HCT116 (cell line): ENCODE results near the gene SEMA5A. TPM values are rescaled to one million over a fixed set of nuclear protein-coding genes. Genes with fewer than 3 reads are reported as not detected.

ENCODE experiments used
- ATAC-seq: fragments of 200-7000 bp; cut with Tn5 transposase; 2 replicates; pipeline ENCODE4 v1.9.1; 2020; ENCODE audit warnings: mild to moderate bottlenecking, moderate library complexity
- BruUV-seq: library from RNA; stranded (reverse); fragments of 400-500 nt; replicated peaks from 2 replicates; lab custom pipeline; 2021; lab: Mats Ljungman, UMichigan
- CTCF ChIA-PET: fragments of 300-600 bp; sonication (Branson Sonifier 250); formaldehyde crosslinking; loops from one replicate; lab custom pipeline; 2021; ENCODE audit warnings: antibody characterized with exemption; lab: Charles Lee
- POLR2A ChIA-PET: fragments of 300-600, 350-600 bp; sonication (Branson Sonifier 250); formaldehyde crosslinking; loops from one replicate; lab custom pipeline; 2021; ENCODE audit warnings: antibody characterized with exemption; lab: Charles Lee
- RAD21 ChIA-PET, 2 experiments: fragments of 300-600 bp; sonication (Branson Sonifier 250); formaldehyde crosslinking; loops; one replicate each; lab custom pipeline; 2023; ENCODE audit warnings: low total read pairs in 2 of 2; ENCODE audit not compliant: uncharacterized antibody in 2 of 2, unreplicated experiment in 2 of 2, low non-redundant PET in 1 of 2; lab: Charles Lee
- DNase-seq: peaks from one replicate; pipeline ENCODE4 v3.0.0-alpha.2; 2010; ENCODE audit warnings: low read depth, low spot score
- H2AFZ ChIP-seq: fragments of 200-600 bp; shearing (Covaris generic), sonication (generic); 2 replicates; pipeline ENCODE4 v1.6.1; 2017; ENCODE audit warnings: low read depth, mixed run types, mixed read lengths, antibody characterized with exemption, low read length; ENCODE audit not compliant: poor library complexity, severe bottlenecking
- H3K27ac ChIP-seq: 2 replicates; pipeline ENCODE4 v1.5.1; 2012; ENCODE audit warnings: low read depth, low read length
- H3K27me3 ChIP-seq: fragments of 200-600 bp; sonication (generic); 2 replicates; pipeline ENCODE4 v1.6.1; 2016; ENCODE audit warnings: mixed run types, low read length, mixed read lengths; ENCODE audit not compliant: insufficient read depth
- H3K36me3 ChIP-seq, 2 experiments: fragments of 200-500 bp in 1 of 2; fragments of 200-600 bp in 1 of 2; sonication (Bioruptor generic) in 1 of 2; sonication (generic) in 1 of 2; 2 replicates each; pipeline versions ENCODE4 v1.5.1 to v1.6.1; 2014 to 2016; ENCODE audit warnings: low read length in 2 of 2, inconsistent platforms in 1 of 2, mixed read lengths in 1 of 2, mixed run types in 1 of 2; ENCODE audit not compliant: insufficient read depth in 2 of 2, control insufficient read depth in 1 of 2
- H3K4me1 ChIP-seq, 2 experiments: fragments of 200-600 bp in 1 of 2; sonication (generic) in 1 of 2; 2 replicates each; pipeline versions ENCODE4 v1.5.1 to v1.6.1; 2012 to 2017; ENCODE audit warnings: low read length in 2 of 2, inconsistent platforms in 1 of 2, mild to moderate bottlenecking in 1 of 2, mixed read lengths in 1 of 2, mixed run types in 1 of 2, moderate library complexity in 1 of 2; ENCODE audit not compliant: insufficient read depth in 2 of 2, control insufficient read depth in 1 of 2
- H3K4me2 ChIP-seq: fragments of 200-600 bp; sonication (generic); 2 replicates; pipeline ENCODE4 v1.6.1; 2017; ENCODE audit warnings: mixed run types, low read length, mixed read lengths
- H3K4me3 ChIP-seq, 2 experiments: fragments of 200-600 bp in 1 of 2; sonication (generic) in 1 of 2; replicated peaks in 1 of 2; 2 replicates each; pipeline ENCODE4 v1.5.1; 2011 to 2016; ENCODE audit warnings: low read length in 2 of 2, control low read depth in 1 of 2, low read depth in 1 of 2, mild to moderate bottlenecking in 1 of 2, mixed read lengths in 1 of 2, mixed run types in 1 of 2
- H3K79me2 ChIP-seq: fragments of 200-600 bp; sonication (generic); 2 replicates; pipeline ENCODE4 v1.6.1; 2017; ENCODE audit warnings: mild to moderate bottlenecking, mixed run types, low read length, moderate library complexity, mixed read lengths; ENCODE audit not compliant: insufficient read depth
- H3K9ac ChIP-seq: fragments of 200-600 bp; sonication (generic); 2 replicates; pipeline ENCODE4 v1.6.1; 2016; ENCODE audit warnings: low read length, mixed read lengths
- H3K9me2 ChIP-seq: fragments of 200-600 bp; sonication (generic), shearing (Covaris generic); 2 replicates; pipeline ENCODE4 v1.6.1; 2017; ENCODE audit warnings: mixed run types, mild to moderate bottlenecking, moderate library complexity; ENCODE audit not compliant: insufficient read depth
- H3K9me3 ChIP-seq, 2 experiments: fragments of 200-500 bp in 1 of 2; fragments of 200-600 bp in 1 of 2; sonication (Bioruptor generic) in 1 of 2; sonication (generic) in 1 of 2; 2 replicates each; pipeline ENCODE4 v1.6.1; 2014 to 2017; ENCODE audit warnings: low read length in 2 of 2, mixed read lengths in 2 of 2, inconsistent platforms in 1 of 2, low read depth in 1 of 2, mild to moderate bottlenecking in 1 of 2, mixed run types in 1 of 2, moderate library complexity in 1 of 2; ENCODE audit not compliant: control insufficient read depth in 1 of 2, insufficient read depth in 1 of 2
- H4K20me1 ChIP-seq: fragments of 200-600 bp; sonication (generic), shearing (Covaris generic); 2 replicates; pipeline ENCODE4 v1.6.1; 2017; ENCODE audit warnings: mixed run types, mild to moderate bottlenecking, moderate library complexity; ENCODE audit not compliant: insufficient read depth
- CEBPB ChIP-seq: IDR thresholded peaks from 2 replicates; pipeline ENCODE4 v1.6.1; 2012; ENCODE audit warnings: low read depth
- EGR1 ChIP-seq: IDR thresholded peaks from 2 replicates; pipeline ENCODE4 v1.6.1; 2012; ENCODE audit warnings: low read depth
- ELF1 ChIP-seq: IDR thresholded peaks from 2 replicates; pipeline ENCODE4 v1.6.1; 2012; ENCODE audit warnings: low read depth, borderline replicate concordance
- JUND ChIP-seq: IDR thresholded peaks from 2 replicates; pipeline ENCODE4 v1.6.1; 2012
- SRF ChIP-seq: IDR thresholded peaks from 2 replicates; pipeline ENCODE4 v1.6.1; 2012; ENCODE audit warnings: low read depth
- TCF7L2 ChIP-seq: IDR thresholded peaks from 2 replicates; pipeline ENCODE4 v1.7.0; 2011; ENCODE audit warnings: borderline replicate concordance, inconsistent platforms; ENCODE audit not compliant: insufficient read depth, insufficient read length; ENCODE audit errors: extremely low read depth
- ZFX ChIP-seq: fragments of 450-650 bp; IDR thresholded peaks from 2 replicates; pipeline ENCODE4 v1.6.1; 2017
- ZNF274 ChIP-seq: fragments of 200-500 bp; sonication (Bioruptor generic); IDR thresholded peaks from 2 replicates; pipeline ENCODE4 v1.6.1; 2014; ENCODE audit warnings: mild to moderate bottlenecking, low read depth, low read length, inconsistent platforms
- intact Hi-C: fragments of 100-400 bp; cut with micrococcal nuclease; formaldehyde crosslinking; loops from 2 replicates; pipeline ENCODE4 v1.10.0; 2022
- total RNA-seq: library from RNA; stranded (reverse); gene quantifications from one replicate; pipeline ENCODE4 v1.2.1, GENCODE V29; 2021; ENCODE audit not compliant: unreplicated experiment
- TF ChIP-seq, protein P1 (sequence below), 3 experiments: fragments of 200-600 bp in 1 of 3; sonication (generic) in 1 of 3; IDR thresholded peaks in 2 of 3; conservative IDR thresholded peaks in 1 of 3; 2 replicates each; pipeline ENCODE4 v1.5.1; 2012 to 2017; ENCODE audit warnings: low read depth in 2 of 3, low read length in 2 of 3, antibody characterized with exemption in 1 of 3, borderline replicate concordance in 1 of 3, control low read depth in 1 of 3, mild to moderate bottlenecking in 1 of 3, mixed read lengths in 1 of 3, mixed run types in 1 of 3, moderate library complexity in 1 of 3; ENCODE audit not compliant: insufficient read depth in 1 of 3
- TF ChIP-seq, protein P2 (sequence below): IDR thresholded peaks from 2 replicates; pipeline ENCODE4 v1.6.1; 2012; ENCODE audit warnings: low read depth
- TF ChIP-seq, protein P3 (sequence below): IDR thresholded peaks from 2 replicates; pipeline ENCODE4 v1.6.1; 2011; ENCODE audit warnings: mild to moderate bottlenecking, low read length, moderate library complexity; ENCODE audit not compliant: insufficient replicate concordance; ENCODE audit errors: extremely low read depth

Gene SEMA5A
- total RNA-seq, 1 experiment from 2014 or later, result 0.02 TPM

- DNase-seq (no peak), ATAC-seq (no peak)
- intact Hi-C loops, result no loop called here
- POLR2A ChIA-PET, result no interaction called here
- TF ChIP-seq, protein P1, sequence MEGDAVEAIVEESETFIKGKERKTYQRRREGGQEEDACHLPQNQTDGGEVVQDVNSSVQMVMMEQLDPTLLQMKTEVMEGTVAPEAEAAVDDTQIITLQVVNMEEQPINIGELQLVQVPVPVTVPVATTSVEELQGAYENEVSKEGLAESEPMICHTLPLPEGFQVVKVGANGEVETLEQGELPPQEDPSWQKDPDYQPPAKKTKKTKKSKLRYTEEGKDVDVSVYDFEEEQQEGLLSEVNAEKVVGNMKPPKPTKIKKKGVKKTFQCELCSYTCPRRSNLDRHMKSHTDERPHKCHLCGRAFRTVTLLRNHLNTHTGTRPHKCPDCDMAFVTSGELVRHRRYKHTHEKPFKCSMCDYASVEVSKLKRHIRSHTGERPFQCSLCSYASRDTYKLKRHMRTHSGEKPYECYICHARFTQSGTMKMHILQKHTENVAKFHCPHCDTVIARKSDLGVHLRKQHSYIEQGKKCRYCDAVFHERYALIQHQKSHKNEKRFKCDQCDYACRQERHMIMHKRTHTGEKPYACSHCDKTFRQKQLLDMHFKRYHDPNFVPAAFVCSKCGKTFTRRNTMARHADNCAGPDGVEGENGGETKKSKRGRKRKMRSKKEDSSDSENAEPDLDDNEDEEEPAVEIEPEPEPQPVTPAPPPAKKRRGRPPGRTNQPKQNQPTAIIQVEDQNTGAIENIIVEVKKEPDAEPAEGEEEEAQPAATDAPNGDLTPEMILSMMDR (IDR thresholded peaks at IDR 0.05 in 2 of 3, conservative IDR thresholded peaks at IDR 0.05 in 1 of 3; ENCODE audit: borderline replicate concordance in 1 of 3, insufficient read depth in 1 of 3, low read depth in 2 of 3, low read length in 2 of 3), result no peak
- TF ChIP-seq EGR1 (no peak), ELF1 (no peak), SRF (no peak), TCF7L2 (no peak), ZFX (no peak), CEBPB (no peak), JUND (no peak), ZNF274 (no peak)
- TF ChIP-seq, protein P2, sequence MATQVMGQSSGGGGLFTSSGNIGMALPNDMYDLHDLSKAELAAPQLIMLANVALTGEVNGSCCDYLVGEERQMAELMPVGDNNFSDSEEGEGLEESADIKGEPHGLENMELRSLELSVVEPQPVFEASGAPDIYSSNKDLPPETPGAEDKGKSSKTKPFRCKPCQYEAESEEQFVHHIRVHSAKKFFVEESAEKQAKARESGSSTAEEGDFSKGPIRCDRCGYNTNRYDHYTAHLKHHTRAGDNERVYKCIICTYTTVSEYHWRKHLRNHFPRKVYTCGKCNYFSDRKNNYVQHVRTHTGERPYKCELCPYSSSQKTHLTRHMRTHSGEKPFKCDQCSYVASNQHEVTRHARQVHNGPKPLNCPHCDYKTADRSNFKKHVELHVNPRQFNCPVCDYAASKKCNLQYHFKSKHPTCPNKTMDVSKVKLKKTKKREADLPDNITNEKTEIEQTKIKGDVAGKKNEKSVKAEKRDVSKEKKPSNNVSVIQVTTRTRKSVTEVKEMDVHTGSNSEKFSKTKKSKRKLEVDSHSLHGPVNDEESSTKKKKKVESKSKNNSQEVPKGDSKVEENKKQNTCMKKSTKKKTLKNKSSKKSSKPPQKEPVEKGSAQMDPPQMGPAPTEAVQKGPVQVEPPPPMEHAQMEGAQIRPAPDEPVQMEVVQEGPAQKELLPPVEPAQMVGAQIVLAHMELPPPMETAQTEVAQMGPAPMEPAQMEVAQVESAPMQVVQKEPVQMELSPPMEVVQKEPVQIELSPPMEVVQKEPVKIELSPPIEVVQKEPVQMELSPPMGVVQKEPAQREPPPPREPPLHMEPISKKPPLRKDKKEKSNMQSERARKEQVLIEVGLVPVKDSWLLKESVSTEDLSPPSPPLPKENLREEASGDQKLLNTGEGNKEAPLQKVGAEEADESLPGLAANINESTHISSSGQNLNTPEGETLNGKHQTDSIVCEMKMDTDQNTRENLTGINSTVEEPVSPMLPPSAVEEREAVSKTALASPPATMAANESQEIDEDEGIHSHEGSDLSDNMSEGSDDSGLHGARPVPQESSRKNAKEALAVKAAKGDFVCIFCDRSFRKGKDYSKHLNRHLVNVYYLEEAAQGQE, result no peak
- TF ChIP-seq, protein P3, sequence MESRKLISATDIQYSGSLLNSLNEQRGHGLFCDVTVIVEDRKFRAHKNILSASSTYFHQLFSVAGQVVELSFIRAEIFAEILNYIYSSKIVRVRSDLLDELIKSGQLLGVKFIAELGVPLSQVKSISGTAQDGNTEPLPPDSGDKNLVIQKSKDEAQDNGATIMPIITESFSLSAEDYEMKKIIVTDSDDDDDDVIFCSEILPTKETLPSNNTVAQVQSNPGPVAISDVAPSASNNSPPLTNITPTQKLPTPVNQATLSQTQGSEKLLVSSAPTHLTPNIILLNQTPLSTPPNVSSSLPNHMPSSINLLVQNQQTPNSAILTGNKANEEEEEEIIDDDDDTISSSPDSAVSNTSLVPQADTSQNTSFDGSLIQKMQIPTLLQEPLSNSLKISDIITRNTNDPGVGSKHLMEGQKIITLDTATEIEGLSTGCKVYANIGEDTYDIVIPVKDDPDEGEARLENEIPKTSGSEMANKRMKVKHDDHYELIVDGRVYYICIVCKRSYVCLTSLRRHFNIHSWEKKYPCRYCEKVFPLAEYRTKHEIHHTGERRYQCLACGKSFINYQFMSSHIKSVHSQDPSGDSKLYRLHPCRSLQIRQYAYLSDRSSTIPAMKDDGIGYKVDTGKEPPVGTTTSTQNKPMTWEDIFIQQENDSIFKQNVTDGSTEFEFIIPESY, result no peak
- TF ChIP-seq, all 23 proteins: peak for 0
- H3K36me3 ChIP-seq, result no peaks in the 10 kb centered on the region
- CTCF ChIA-PET, result no interaction called here
- RAD21 ChIA-PET, result no interaction called here
- H3K27me3 ChIP-seq, result no peaks in the 10 kb centered on the region
- BruUV-seq, result no TSS peak
- no peak overlapping the region for H2AFZ ChIP-seq
- H3K79me2 ChIP-seq, result no peaks in the 10 kb centered on the region
- no peaks in the 10 kb centered on the region for H4K20me1 ChIP-seq
- H3K27ac ChIP-seq, result no peak overlapping the region
- no peak overlapping the region for H3K4me3 ChIP-seq
- no peak overlapping the region for H3K4me2 ChIP-seq
- H3K9ac ChIP-seq, result no peak overlapping the region
- H3K9me2 ChIP-seq, result no peaks in the 10 kb centered on the region
- H3K4me1 ChIP-seq, result no peaks in the 10 kb centered on the region
- H3K9me3 ChIP-seq, result peaks cover 4 to 36% of the 10 kb centered on the region in 2 experiments; a peak in 2 of 4 replicates
These were observed 491.6 kb downstream of the SEMA5A start for GRCh38 chr5:9054322-9054721.
